GM21423 (cell line): ENCODE measurements around the gene PIANP.
A peak's percentile ranks its signal among the peaks of the same experiment; 100 is the strongest.
"Not testable (repeated sequence)": the region's sequence is repeated elsewhere in the genome, so short reads cannot be mapped to it uniquely, and the experiment has no call there.

Experiments
- ATAC-seq: cut with Tn5 transposase; IDR thresholded peaks from one replicate; pipeline ENCODE4 v1.9.1; 2021; ENCODE audit warnings: mild to moderate bottlenecking, moderate library complexity; ENCODE audit not compliant: unreplicated experiment

Gene PIANP

GRCh38 chr12:6708351-6708750, 7.7 kb upstream of the PIANP start:
- ATAC-seq = not testable (repeated sequence)

GRCh38 chr12:6703631-6704030, 3.0 kb upstream of the PIANP start:
- ATAC-seq = no peak

GRCh38 chr12:6701078-6701768, 608 bp upstream of the PIANP start:
- ATAC-seq = no peak

- ATAC-seq = no peak
Measured at GRCh38 chr12:6699989-6700645, 498 bp downstream of the PIANP start.

GRCh38 chr12:6699259-6699988, 1.2 kb downstream of the PIANP start:
- ATAC-seq = no peak

GRCh38 chr12:6698352-6699046, 2.1 kb downstream of the PIANP start:
- ATAC-seq = no peak

- no peak for ATAC-seq
Measured at GRCh38 chr12:6697584-6698351, 2.8 kb downstream of the PIANP start.

- no peak for ATAC-seq
Measured at GRCh38 chr12:6696690-6697583, 3.7 kb downstream of the PIANP start.

- no peak for ATAC-seq
Measured at GRCh38 chr12:6695313-6696045, 5.1 kb downstream of the PIANP start.

GRCh38 chr12:6694701-6695100, 5.9 kb downstream of the PIANP start:
- ATAC-seq = no peak

GRCh38 chr12:6693832-6694355, 6.7 kb downstream of the PIANP start:
- ATAC-seq = no peak

- ATAC-seq = no peak
Measured at GRCh38 chr12:6692888-6693287, 7.7 kb downstream of the PIANP start.

GRCh38 chr12:6691473-6691872, 9.1 kb downstream of the PIANP start:
- ATAC-seq = no peak

- ATAC-seq = peak; percentile 80
Measured at GRCh38 chr12:6688999-6689882, 11.4 kb downstream of the PIANP start, which contains the start of gene ZNF384. Gene ZNF384 (minus strand): TSS chr12:6689375. CDS start chr12:6679520, 9,855 bp downstream.

GRCh38 chr12:6688543-6688998, 12.0 kb downstream of the PIANP start:
- ATAC-seq = peak; percentile 7

GRCh38 chr12:6685814-6686213, 14.8 kb downstream of the PIANP start:
- ATAC-seq = no peak

GRCh38 chr12:6684609-6685008, 16.0 kb downstream of the PIANP start:
- ATAC-seq = no peak
